HT-29 (cell line): ENCODE results near the gene CFD. TPM values are rescaled to one million over a fixed set of nuclear protein-coding genes. Genes with fewer than 3 reads are reported as not detected.
A peak's percentile ranks its signal among the peaks of the same experiment; 100 is the strongest.
"Not testable (repeated sequence)": the region's sequence is repeated elsewhere in the genome, so short reads cannot be mapped to it uniquely, and the experiment has no call there.

Source experiments
- DNase-seq: peaks from one replicate; pipeline ENCODE4 v3.0.0-alpha.2; 2015; ENCODE audit warnings: low spot score
- total RNA-seq: library from RNA; depleted of rRNA; stranded (reverse); fragments of >200 nt; shearing (Covaris generic); gene quantifications from 2 replicates; pipeline ENCODE4 v1.2.3, GENCODE V29; 2014

CFD gene
- total RNA-seq, 1 experiment from 2014 or later: 1.1 TPM

DNA sequence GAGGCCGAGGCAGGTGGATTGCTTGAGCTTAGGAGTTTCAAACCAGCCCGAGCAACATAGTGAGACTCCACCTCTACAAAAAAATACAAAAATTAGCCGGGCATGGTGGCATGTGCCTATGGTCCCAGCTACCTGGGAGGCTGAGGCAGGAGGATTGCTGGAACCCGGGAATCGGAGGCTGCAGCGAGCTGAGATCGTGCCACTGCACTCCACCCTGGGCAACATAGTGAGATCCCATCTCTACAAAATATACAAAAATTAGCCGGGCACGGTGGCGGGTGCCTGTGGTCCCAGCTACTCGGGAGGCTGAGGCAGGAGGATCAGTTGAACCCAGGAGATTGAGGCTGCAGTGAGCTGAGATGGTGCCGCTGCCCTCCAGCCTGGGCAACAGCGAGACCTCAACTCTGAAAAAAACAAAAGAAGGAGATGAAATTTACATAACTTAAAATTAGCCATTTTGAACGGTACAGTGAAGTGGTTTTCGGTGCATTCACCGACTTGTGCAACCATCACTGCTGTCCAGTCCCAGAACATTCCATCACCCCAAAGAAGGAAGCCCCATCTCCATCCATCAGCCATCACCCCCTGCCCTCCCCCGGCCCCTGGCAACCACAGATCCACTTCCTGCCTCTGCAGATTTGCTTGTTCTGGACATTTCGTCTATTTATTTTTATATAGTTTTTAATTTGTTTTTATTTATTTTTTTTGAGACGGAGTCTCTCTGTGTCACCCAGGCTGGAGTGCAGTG is 33.4 kb upstream of the CFD start:
- no peak for DNase-seq

DNA sequence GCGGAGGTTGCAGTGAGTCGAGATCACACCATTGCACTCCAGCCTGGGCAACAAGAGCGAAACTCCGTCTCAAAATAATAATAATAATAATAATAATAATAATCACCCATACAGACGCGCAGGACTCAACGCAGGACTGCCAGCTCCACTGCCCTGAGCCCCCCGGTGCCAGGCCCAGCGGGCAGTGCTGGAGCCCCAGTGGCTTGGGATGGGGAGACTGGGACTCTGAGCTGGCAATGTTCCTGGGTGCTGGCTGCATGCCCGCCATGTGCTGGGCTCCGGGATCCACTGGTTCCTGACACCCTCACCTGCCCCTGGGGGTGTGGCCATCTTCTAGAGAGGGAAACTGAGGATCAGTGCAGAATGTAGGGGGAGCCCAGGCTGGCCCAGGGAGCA is 32.2 kb upstream of the CFD start:
- no peak for DNase-seq

DNA sequence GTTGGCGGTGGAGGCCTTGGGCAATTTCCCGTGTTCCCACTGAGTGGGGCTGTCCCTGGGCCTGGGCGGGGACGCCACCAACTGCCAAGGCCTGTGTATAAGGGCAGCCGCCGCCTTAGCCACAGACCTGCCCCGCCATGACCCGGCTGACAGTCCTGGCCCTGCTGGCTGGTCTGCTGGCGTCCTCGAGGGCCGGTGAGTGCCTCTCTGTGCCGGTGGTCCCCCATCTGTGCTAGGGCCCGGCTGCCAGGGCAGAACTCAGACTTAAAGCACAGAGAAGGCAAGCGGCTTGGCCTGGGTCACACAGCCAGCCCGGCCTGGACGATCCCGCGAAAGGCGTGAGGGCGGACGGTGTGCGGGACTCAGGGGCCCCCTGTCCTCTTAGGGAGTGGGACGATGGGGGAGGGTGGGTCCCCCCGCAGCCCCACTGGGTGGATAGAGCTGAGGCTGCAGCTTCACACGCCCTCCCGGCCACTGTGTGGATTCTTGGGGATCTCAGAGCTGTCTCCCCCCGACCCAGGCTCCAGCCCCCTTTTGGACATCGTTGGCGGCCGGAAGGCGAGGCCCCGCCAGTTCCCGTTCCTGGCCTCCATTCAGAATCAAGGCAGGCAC is 31.6 kb upstream of the CFD start, which contains the start of gene AZU1:
TSS of gene AZU1 (plus strand) at position 128 of the 612 bp plus-strand sequence. CDS start at position 138, 10 bp downstream.
- no peak for DNase-seq

DNA sequence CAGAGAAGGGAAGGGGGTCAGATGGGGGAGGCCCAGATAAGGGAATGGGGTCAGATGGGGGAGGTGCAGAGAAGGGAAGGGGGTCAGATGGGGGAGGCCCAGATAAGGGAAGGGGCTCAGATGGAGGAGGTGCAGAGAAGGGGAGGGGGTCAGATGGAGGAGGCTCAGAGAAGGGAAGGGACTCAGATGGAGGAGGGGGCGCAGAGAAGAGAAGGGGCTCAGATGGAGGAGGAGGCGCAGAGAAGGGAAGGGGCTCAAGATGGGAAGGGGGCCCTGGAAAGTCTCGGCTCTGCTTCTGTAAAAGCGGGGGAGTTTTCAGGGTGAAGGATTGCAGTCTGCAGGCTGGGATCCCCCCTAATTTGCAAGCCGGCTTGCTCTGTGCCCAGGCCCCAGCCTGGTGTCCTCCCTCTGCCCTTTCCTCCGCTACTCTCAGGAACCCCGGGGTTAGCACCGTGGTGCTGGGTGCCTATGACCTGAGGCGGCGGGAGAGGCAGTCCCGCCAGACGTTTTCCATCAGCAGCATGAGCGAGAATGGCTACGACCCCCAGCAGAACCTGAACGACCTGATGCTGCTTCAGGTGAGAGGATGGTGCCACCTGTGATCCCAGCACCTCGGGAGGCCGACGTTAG is 30.2 kb upstream of the CFD start:
- no peak for DNase-seq

DNA sequence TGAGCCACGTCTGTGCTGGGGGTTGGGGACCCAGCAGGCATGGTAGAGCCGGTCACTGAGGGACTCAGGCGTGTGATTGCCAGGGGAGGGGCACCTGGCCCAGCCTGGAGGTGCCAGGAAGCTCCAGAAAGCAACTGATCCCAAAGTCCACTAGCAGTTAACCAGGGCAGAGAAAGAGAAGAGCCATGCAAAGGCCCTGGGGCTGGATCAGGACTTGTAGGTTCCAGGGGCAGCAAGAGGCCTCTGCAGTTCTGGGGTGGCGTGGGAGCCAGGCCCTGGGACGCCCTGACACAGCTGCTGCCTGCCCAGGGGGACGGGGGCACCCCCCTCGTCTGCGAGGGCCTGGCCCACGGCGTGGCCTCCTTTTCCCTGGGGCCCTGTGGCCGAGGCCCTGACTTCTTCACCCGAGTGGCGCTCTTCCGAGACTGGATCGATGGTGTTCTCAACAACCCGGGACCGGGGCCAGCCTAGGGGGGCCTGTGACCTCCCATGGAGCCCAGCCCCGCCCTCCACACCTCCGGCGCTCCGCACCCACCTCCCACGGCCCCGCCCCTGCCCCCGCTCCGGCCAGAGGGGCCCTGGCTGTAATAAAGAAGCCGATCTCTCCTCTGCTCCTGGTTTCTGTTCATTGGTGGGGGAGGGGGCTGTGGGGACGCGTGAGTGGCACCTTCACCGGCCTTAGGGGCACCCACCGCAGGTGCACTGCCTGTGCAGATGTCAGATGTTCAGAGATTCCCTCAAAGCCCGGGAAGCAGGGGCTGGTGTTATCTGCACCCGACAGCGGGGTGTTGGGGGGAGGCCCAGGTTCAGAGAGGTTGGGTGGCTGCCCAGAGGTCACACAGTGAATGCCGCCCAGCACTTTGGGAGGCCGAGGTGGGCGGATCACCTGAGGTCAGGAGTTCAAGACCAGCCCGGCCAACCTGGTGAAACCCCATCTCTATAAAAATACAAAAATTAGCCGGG is 27.8 kb upstream of the CFD start:
- no peak for DNase-seq

DNA sequence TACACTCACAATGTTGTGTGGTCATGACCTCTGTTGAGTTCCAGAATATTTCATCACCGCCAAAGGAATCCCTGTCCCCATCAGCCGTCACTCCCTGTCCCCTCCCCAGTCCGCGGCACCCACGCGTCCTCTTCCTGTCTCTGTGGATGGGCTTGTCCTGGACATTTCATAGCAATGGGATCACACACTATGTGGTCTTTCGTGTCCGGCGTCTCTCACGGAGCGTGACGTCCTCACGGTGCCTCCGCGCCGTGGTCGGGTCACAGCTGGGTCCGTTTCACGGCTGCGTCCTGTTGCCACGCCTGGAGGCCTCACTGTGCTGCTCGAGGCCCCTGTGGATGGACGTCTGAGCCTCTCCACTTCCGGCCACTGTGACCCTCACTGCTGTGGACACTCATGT is 25.2 kb upstream of the CFD start:
- no peak for DNase-seq

DNA sequence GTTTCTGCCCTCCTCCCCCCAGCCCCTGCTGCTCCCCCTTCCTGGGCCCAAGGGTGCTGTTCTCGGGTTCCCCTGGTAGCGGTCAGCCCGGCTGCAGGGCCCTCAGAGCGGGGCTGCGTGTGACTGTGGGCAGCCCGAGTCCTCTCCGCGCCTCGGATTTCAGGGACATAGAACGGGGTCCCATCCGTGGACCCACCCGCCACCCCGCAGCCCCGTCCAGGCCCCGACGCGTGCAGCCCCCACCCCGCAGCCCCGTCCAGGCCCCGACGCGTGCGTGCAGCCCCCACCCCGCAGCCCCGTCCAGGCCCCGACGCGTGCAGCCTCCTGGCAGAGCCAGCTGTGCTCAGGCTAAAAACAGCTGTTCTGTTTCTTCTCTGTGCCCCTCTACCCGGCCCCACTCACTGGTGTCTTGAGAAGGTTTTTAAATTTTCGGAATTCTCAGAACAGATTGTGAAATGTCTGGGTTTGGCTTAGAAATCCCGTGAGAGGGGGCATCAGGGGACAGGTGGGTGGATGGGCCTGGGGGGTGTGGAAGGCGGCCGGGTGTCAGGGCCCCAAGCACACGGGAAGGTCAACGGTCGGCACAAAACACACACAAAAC is 24.2 kb upstream of the CFD start:
- DNase-seq: no peak

DNA sequence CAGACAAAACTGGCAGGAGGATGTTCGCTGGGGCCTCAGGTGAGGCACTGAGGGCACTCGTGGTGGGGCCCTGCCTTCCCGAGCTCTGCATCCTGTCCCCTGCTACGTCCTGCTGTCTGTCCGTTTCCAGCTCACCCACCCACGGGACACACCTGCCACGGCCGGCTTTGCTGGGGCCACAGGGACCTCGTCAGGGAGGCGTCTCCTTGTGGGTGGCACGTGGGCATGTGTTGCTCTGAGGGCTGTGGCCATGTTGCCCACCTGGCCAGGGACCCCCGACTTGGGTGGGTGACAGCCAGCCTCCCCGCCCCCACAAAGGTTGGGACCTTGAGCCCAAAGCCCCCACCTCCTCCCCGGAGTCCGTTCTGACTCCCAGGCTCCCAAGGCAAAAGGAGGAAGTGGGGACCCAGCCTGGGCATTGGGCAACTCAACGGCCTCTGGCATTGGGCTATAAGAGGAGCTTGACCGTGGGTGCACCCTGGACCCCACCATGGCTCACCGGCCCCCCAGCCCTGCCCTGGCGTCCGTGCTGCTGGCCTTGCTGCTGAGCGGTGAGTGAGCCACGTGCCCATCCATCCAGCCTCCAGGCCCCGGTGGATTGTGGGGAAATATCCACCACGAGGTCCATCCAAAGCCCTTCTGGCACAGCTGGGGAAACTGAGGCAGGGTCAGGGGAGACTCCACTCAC is 18.8 kb upstream of the CFD start, which contains the start of gene PRTN3:
TSS of gene PRTN3 (plus strand) at position 481 of the 688 bp plus-strand sequence. CDS start at position 491, 10 bp downstream.
- DNase-seq: no peak

DNA sequence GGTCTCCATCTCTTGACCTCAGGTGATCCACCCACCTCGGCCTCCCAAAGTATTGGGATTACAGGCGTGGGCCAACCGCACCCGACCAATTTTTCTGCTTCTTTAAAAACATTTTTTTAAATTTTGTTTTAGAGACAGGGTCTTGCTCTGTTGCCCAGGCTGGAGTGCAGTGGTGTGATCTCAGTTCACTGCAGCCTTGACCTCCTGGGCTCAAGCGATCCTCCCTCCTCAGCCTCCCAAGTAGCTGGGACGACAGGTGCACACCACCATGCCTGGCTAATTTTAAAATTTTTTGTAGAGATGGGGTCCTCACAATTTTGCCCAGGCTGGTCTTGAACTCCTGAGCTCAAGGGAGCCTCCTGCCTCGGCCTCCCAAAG is 16.7 kb upstream of the CFD start:
- not testable (repeated sequence) for DNase-seq

DNA sequence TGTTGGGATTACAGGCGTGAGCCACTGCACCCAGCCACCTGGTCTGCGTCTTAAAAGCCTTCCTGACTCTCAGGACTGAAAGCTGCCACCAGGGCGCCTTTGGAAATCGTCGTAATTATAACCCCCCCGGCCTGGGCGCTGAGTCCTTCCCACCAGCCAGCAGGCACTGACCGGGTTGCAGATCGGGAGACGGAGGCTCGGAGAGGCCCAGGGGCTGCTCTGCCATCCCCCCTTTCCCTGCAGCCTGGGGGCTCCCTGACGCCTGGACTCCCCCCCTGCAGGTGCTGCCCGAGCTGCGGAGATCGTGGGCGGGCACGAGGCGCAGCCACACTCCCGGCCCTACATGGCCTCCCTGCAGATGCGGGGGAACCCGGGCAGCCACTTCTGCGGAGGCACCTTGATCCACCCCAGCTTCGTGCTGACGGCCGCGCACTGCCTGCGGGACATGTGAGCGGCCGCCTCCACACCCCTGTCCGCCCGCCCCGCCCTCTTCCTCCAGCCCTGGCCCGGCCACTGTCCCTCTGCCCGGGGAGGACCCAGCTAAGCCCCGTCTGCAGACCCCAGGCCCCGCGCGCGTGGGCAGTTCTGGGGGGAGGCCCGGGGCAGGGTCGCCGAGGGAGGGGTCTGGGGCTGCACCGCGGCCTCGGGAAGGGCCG is 16.2 kb upstream of the CFD start:
- DNase-seq: peak; percentile 21

DNA sequence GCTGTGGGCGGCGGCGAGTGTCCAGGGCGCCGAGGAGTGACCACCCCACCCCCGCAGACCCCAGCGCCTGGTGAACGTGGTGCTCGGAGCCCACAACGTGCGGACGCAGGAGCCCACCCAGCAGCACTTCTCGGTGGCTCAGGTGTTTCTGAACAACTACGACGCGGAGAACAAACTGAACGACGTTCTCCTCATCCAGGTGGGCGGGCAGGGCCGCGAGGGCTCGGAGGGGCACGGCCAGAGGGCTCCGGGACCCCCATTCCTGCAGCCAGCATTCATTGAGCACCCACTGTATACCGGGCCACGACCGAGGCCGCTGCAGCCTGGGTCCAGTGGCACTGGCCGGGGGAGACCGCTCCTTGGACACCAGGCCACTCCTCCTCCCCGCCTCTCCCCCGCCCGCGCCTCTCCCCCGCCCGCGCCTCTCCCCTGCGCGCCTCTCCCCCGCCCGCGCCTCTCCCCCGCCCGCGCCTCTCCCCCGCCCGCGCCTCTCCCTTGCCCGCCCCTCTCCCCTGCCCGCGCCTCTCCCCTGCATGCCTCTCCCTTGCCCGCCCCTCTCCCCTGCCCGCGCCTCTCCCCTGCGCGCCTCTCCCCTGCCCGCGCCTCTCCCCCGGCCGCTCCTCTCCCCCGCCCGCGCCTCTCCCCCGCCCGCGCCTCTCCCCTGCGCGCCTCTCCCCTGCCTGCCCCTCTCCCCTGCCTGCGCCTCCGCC is 15.5 kb upstream of the CFD start:
- no peak for DNase-seq

DNA sequence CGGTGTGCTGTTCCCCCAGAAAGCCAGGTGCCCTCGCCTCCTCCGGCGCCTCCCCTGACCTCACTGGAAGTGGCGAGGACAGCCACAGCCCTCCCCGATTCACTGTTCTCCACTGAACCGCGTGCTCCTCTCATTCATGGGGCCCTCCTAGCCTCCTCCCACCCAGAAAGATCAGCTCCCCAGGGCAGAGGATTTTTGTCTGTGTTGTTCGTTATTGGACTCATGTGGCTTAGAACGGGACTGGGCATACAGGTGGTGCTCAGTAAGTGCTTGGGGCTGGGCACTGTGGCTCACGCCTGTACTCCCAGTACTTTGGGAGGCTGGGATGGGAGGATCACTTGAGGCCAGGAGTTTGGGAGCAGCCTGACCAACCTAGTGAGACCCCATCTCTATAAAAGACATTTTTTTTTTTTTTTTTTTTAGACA is 14.9 kb upstream of the CFD start:
- no peak for DNase-seq

DNA sequence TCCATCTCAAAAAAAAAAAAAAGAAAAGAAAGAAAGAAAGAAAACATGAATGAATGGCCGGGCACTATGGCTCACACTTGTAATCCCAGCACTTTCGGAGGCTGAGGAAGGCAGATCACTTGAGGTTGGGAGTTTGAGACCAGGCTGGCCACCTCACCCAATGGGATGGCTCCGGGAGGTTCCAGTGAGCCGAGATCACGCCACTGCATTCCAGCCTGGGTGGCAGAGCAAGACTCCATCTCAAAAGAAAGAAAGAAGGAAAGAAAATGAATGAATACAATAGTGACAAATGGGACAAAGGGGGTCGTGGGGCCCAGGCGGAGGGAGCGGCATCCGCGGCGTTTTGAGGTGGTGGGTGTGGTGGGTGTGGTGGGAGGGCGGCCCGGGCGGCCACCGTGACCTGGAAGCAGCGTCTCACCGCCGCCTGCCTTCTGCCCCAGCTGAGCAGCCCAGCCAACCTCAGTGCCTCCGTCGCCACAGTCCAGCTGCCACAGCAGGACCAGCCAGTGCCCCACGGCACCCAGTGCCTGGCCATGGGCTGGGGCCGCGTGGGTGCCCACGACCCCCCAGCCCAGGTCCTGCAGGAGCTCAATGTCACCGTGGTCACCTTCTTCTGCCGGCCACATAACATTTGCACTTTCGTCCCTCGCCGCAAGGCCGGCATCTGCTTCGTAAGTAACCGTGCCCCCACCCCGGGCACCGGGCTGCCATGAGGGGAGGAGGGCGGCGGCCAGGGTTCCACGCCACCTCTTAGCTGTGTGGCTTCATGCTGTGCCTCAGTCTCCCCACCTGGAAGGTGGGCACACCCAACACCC is 13.6 kb upstream of the CFD start:
- DNase-seq: no peak

DNA sequence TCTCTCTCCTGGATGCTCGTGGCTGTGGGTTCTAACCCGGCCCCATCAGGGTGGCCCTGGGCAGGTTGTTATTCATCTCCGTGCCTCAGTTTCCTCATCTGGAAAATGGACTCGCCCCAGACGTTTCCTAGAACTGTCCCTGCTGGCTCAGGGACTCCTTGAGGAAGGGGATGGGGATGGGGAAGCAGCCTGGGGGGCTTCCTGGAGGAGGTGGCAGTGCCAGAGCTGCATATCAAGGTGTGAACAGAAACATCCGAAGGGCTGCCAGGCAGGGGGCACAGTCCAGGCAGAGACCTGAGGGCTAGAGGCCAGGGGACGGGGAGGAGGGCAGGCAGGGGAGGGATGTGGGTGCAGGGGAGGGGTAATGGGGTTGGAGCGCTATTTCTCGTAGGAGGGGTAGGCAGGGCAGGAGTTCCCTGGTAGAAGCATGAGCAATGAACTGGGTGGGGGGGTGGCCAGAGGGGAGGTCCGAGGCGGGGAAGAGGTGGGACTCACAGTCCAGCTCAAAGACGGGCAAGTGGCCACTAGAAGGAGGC is 11.0 kb upstream of the CFD start:
- DNase-seq: no peak

DNA sequence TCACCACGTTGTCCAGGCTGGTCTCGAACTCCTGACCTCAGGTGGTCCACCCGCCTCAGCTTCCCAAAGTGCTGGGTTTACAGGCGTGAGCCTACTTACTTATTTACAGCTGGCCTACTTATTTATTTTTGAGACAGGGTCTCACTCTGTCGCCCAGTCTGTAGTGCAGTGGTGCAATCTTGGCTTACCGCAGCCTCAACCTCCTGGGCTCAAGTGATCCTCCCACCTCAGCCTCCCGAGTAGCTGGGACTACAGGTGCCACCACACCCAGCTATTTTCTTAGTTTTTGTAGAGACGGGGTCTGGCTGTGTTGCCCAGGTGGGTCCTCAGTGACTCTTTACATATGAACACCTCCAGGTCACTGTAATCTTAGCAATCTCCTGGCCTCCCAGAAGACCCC is 10.3 kb upstream of the CFD start:
- DNase-seq: not testable (repeated sequence)

DNA sequence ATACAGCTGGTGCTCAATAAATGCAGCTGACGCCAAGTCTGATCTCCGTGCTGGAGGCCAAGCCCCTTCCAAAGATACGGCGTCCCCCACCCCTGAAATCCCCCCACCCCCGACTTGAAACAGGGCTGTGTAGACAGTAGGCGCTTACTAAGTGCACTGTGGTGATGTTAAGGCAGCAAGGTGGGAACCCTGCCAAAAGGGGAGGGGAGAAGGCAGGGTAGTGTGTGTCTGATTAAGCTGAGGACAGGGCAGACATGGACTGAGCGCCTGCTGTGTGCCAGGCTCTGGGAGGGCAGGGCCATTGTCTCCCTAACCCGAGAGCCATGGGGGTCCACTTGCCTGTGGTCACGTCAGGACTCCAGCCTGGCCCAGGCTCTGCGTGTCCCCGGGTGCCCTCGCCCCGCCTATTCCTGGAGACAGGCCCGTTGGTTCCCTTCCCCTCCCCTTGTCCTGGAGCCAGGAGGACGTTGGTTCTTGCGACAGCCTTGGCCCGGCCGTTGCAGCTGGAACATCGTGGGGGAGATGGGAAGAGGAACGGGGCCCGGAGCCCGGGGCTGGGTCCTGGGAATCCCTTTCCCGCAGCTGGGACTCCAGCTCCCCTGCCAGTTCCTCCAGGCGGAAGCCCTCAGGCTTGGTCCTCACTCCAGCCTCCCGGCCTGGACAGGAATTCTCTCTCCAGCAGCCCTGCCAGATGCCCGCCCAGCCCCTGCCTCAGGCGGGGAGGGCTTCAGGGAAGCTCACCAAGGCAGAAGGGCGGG is 9.1 kb upstream of the CFD start:
- DNase-seq: peak; percentile 32

DNA sequence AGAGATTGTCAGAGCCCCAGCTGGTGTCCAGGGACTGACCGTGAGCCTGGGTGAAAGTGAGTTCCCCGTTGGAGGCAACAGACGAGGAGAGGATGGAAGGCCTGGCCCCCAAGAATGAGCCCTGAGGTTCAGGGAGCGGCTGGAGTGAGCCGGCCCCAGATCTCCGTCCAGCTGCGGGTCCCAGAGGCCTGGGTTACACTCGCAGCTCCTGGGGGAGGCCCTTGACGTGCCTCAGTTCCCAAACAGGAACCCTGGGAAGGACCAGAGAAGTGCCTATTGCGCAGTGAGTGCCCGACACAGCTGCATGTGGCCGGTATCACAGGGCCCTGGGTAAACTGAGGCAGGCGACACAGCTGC is 8.5 kb upstream of the CFD start:
- DNase-seq: no peak
